Rectal smooth muscle tissue (tissue), 1 donor: Measurements from ENCODE around the gene TRAPPC8.
A peak's percentile ranks its signal among the peaks of the same experiment; 100 is the strongest.

Source experiments
- H3K27ac ChIP-seq: one replicate; pipeline ENCODE4 v1.7.0; 2013; ENCODE audit warnings: low read depth, low read length, inconsistent platforms
- H3K27me3 ChIP-seq: one replicate; pipeline ENCODE4 v1.7.0; 2013; ENCODE audit warnings: low read length; ENCODE audit not compliant: control insufficient read depth, insufficient read depth
- H3K36me3 ChIP-seq: one replicate; pipeline ENCODE4 v1.7.0; 2013; ENCODE audit warnings: low read length; ENCODE audit not compliant: control insufficient read depth, insufficient read depth
- H3K4me1 ChIP-seq: one replicate; pipeline ENCODE4 v1.7.0; 2013; ENCODE audit warnings: low read length; ENCODE audit not compliant: control insufficient read depth, insufficient read depth
- H3K4me3 ChIP-seq: one replicate; pipeline ENCODE4 v1.7.0; 2013; ENCODE audit warnings: low read length
- H3K9ac ChIP-seq: one replicate; pipeline ENCODE4 v1.7.0; 2013; ENCODE audit warnings: low read length

TRAPPC8 gene

GRCh38 chr18:31942999-31943877 lies at the start of gene TRAPPC8:
TSS of gene TRAPPC8 (minus strand) at chr18:31943128. CDS start at chr18:31942764, 364 bp downstream.
- Histone ChIP-seq H3K4me1 (peaks cover 4% of the 10 kb centered on the region), H3K4me3 (peak within 1 kb of the TSS; percentile 90)

GRCh38 chr18:31990823-31991222 lies 47.9 kb upstream of the TRAPPC8 start:
- H3K27ac ChIP-seq = no peak overlapping the region
- H3K27me3 ChIP-seq = no peaks in the 10 kb centered on the region
- no peak overlapping the region for H3K4me3 ChIP-seq

More at GRCh38 chr18:31942999-31943877, at the start of gene TRAPPC8:
- H3K9ac ChIP-seq = peak within 1 kb of the TSS; percentile 74
- H3K27me3 ChIP-seq = no peaks in the 10 kb centered on the region
- H3K36me3 ChIP-seq = no peaks in the 10 kb centered on the region
- H3K27ac ChIP-seq = peak within 1 kb of the TSS; percentile 91

DNA sequence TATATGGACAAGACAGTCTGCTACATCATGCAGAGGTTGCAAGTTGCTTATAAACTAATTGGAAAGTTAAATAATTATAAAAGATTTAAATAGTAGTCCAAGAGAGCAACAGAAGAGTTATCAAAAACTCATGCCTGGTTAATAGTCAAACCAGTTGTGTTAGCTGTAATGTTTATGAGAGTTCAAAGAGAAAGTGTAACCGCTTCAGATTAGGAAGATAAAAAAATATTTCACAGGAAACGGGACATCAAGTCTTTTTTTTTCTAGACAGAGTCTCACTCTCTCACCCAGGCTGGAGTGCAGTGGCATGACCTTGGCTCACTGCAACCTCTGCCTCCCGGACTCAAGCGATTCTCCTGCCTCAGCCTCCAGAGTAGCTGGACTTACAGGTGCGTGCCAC lies 41.0 kb upstream of the TRAPPC8 start:
- Histone ChIP-seq H3K36me3 (no peaks in the 10 kb centered on the region), H3K4me3 (no peak overlapping the region), H3K4me1 (no peaks in the 10 kb centered on the region), H3K9ac (no peak overlapping the region), H3K27me3 (no peaks in the 10 kb centered on the region), H3K27ac (no peak overlapping the region)

More at GRCh38 chr18:31990823-31991222, 47.9 kb upstream of the TRAPPC8 start:
- H3K4me1 ChIP-seq = no peaks in the 10 kb centered on the region
- no peak overlapping the region for H3K9ac ChIP-seq
- H3K36me3 ChIP-seq = no peaks in the 10 kb centered on the region

DNA sequence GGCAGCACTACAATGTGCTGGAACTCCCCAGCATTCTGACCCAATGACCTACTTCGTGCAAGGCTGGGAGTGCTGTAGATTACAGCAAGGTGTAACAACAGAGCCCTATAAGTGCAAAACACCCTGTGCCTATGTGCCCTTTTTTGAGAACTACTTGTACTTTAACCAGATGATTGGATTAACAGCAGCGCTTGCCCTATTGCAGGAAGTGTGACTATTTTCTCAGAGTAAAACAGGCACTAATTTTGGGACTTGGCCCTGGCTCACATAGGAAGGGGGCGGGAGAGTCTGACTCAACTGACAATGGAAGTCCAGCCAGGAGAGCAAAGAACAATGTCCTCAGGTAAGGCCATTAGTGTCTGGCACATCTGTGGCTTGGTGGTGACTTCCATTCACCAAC lies 40.1 kb upstream of the TRAPPC8 start:
- Histone ChIP-seq H3K27me3 (no peaks in the 10 kb centered on the region), H3K27ac (no peak overlapping the region), H3K4me3 (no peak overlapping the region), H3K9ac (no peak overlapping the region), H3K36me3 (no peaks in the 10 kb centered on the region), H3K4me1 (no peaks in the 10 kb centered on the region)

DNA sequence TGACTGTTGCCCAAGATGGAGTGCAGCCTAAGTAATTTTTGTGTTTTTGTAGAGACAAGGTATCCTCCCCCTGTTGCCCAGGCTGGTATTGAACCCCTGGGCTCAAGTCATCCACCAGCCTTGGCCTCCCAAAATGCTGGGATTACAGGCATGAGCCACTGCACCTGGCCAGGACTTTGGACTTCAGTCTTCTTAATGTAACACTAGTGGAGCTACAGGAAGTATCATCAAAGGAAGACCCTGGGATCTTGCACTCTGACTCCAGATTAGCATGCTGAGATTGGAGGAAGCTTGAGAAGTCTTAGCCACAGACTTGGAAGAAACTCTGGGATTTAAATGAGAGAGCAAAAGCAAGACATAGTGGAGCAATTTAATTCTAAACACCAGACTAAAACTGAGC lies 37.9 kb upstream of the TRAPPC8 start:
- Histone ChIP-seq H3K4me3 (no peak overlapping the region), H3K9ac (no peak overlapping the region), H3K4me1 (no peaks in the 10 kb centered on the region), H3K27ac (no peak overlapping the region), H3K27me3 (no peaks in the 10 kb centered on the region), H3K36me3 (no peaks in the 10 kb centered on the region)

- no peak overlapping the region for H3K9ac ChIP-seq
- no peak overlapping the region for H3K27ac ChIP-seq
- H3K4me1 ChIP-seq = no peaks in the 10 kb centered on the region
- H3K36me3 ChIP-seq = no peaks in the 10 kb centered on the region
- H3K4me3 ChIP-seq = no peak overlapping the region
- H3K27me3 ChIP-seq = no peaks in the 10 kb centered on the region
These were observed 36.8 kb upstream of the TRAPPC8 start for GRCh38 chr18:31979714-31980113.

- no peak overlapping the region for H3K9ac ChIP-seq
These were observed 35.7 kb upstream of the TRAPPC8 start for GRCh38 chr18:31978616-31979015.

DNA sequence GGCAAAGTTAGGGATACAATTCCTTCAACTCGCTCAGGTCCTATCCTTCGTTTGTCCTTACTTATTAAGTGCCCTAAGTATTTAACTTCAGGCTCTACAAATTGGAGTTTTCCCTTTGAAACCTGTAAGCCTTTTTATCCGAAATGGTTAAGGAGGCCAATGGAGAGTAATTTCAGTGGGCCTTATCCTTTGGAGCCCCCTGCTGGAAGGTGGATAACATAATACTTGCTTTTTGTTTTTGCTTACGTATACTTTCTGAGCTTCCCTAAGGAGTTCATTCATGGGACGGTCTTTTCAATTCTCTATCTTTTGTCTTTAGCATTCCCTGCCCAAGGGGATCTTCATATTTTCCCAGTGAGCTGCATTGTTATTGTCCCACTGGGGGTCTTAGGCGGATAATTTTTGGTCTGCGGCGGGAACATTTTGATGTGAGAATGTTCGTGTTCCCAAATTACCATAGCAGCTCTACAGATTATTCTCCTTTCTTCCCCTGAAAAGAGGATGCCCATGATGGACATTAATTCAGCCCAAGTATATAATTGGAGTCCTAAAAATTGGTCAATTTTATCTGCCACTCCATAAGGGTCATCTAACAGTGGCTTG lies 34.4 kb upstream of the TRAPPC8 start:
- Histone ChIP-seq H3K36me3 (no peaks in the 10 kb centered on the region), H3K27me3 (no peaks in the 10 kb centered on the region), H3K9ac (no peak overlapping the region), H3K4me1 (no peaks in the 10 kb centered on the region), H3K4me3 (no peak overlapping the region), H3K27ac (no peak overlapping the region)

More at GRCh38 chr18:31978616-31979015, 35.7 kb upstream of the TRAPPC8 start:
- Histone ChIP-seq H3K4me3 (no peak overlapping the region), H3K36me3 (no peaks in the 10 kb centered on the region), H3K27me3 (no peaks in the 10 kb centered on the region), H3K27ac (no peak overlapping the region), H3K4me1 (no peaks in the 10 kb centered on the region)

DNA sequence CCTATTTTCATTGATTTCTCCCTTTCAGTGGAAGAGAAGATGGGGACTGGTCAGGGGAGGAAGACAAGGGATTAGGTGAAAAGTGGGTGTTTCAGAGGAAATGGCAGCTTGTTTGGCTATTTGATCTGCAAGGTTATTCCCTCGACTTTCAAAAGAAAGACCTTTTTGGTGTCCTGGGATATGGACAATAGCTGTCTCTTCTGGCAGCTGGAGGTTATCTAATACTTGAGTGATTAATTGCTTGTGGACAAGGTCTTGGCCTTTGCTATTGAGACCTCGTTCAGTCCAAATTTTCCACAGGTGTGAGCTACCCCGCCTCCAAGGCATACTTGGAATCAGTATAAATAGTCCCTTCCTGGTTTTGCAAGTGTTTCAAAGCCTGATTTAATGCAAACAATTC lies 33.3 kb upstream of the TRAPPC8 start:
- Histone ChIP-seq H3K4me3 (no peak overlapping the region), H3K4me1 (no peaks in the 10 kb centered on the region), H3K27me3 (no peaks in the 10 kb centered on the region), H3K36me3 (no peaks in the 10 kb centered on the region), H3K9ac (no peak overlapping the region), H3K27ac (no peak overlapping the region)

DNA sequence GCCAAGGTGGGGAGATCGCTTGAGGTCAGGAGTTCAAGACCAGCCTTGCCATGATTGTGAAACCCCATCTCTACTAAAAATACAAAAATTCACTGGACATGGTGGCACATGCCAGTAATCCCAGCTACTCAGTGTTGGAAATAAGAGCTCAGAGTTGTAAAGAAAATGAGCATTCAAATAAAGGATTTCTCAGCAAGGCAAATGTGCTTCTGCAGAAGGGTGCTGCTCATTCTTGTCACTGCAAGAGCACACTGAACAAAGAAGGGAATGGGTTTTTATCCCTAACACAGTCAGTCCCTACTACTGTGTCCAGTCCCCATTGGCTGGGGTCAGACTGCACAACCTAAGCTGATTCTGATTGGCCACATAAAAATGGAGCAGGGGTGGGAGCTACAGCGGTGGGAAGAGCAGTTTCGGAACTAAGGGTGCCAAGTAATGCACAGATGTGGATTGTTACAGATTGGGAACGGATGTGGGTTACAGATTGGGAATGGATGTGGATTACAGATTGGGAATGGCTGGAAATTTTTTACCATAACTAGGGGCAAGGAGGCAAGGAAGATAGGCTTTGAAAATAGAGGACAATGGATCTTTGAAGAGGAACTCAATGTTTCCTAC lies 31.1 kb upstream of the TRAPPC8 start:
- Histone ChIP-seq H3K4me3 (no peak overlapping the region), H3K4me1 (no peaks in the 10 kb centered on the region), H3K9ac (no peak overlapping the region), H3K36me3 (no peaks in the 10 kb centered on the region), H3K27me3 (no peaks in the 10 kb centered on the region), H3K27ac (no peak overlapping the region)

GRCh38 chr18:31970617-31971016 lies 27.7 kb upstream of the TRAPPC8 start:
- no peak overlapping the region for H3K9ac ChIP-seq

GRCh38 chr18:31965316-31965970 lies 22.5 kb upstream of the TRAPPC8 start:
- H3K4me3 ChIP-seq = no peak overlapping the region
- H3K9ac ChIP-seq = no peak overlapping the region
- H3K27ac ChIP-seq = no peak overlapping the region
- no peaks in the 10 kb centered on the region for H3K36me3 ChIP-seq
- H3K27me3 ChIP-seq = no peaks in the 10 kb centered on the region
- H3K4me1 ChIP-seq = no peaks in the 10 kb centered on the region

More at GRCh38 chr18:31970617-31971016, 27.7 kb upstream of the TRAPPC8 start:
- Histone ChIP-seq H3K27ac (no peak overlapping the region), H3K4me3 (no peak overlapping the region), H3K4me1 (no peaks in the 10 kb centered on the region), H3K36me3 (no peaks in the 10 kb centered on the region), H3K27me3 (no peaks in the 10 kb centered on the region)
